Measurements from ENCODE around the gene PUM2. TPM values are rescaled to one million over a fixed set of nuclear protein-coding genes. Genes with fewer than 3 reads are reported as not detected.

PUM2 gene
- total RNA-seq, 1 experiment from 2014 or later = 117 TPM

DNA sequence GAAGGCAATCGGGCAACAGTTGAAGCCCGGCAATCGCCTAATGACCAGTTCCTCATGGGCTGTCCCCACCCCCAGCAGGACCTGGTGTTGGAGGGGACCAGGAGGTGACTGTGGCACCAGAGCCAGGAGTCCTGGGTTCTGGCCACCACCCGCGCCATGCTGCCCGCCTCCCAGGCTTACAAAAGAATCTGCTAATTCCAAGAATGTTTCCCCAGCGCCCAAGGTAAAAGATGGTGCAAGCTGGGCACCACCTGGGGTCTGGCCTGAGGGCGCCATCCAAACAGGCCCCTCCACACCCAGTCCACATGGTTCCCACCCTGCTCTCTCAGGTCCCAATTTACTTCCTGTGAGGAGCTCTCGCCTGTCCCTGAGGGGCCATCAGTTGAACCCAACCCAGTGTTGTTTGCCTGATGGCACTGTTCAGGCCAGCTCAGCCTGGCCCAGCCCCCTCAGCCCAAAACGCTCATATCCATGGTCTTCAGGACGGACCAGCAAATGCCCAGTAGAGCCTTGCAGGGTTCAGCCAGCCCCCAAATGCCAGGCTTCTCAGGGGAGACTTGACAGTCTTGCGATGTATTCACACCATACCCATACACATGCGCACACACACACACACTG, 130.8 kb downstream of the PUM2 start:
- ChIA-PET POLR2A (interaction anchor here (0.6 kb wide), 1 partner anchor 12 kb away, joined by 3 read pairs; no protein-coding TSS in a partner anchor), CTCF (no interaction called here)
- no TSS peak for BruUV-seq (replicated peaks)
- peaks cover 14% of the 10 kb centered on the region for H3K4me1 Mint-ChIP-seq (ENCODE audit: low read depth, unreplicated experiment)
- H3K4me3 ChIP-seq (ENCODE audit: low read depth, low read length) = no peak overlapping the region
- peaks cover 25% of the 10 kb centered on the region for H3K4me1 ChIP-seq
- peaks cover 7% of the 10 kb centered on the region for H3K36me3 Mint-ChIP-seq (ENCODE audit: insufficient read depth, unreplicated experiment)
- H3K27me3 Mint-ChIP-seq (ENCODE audit: insufficient read depth, unreplicated experiment) = no peaks in the 10 kb centered on the region
- no peak for DNase-seq
- no peaks in the 10 kb centered on the region for H3K9me3 ChIP-seq
- no peaks in the 10 kb centered on the region for H3K9me3 Mint-ChIP-seq (ENCODE audit: unreplicated experiment)
- no peak overlapping the region for H3K4me3 Mint-ChIP-seq (ENCODE audit: unreplicated experiment)
- TF ChIP-seq, protein P1, sequence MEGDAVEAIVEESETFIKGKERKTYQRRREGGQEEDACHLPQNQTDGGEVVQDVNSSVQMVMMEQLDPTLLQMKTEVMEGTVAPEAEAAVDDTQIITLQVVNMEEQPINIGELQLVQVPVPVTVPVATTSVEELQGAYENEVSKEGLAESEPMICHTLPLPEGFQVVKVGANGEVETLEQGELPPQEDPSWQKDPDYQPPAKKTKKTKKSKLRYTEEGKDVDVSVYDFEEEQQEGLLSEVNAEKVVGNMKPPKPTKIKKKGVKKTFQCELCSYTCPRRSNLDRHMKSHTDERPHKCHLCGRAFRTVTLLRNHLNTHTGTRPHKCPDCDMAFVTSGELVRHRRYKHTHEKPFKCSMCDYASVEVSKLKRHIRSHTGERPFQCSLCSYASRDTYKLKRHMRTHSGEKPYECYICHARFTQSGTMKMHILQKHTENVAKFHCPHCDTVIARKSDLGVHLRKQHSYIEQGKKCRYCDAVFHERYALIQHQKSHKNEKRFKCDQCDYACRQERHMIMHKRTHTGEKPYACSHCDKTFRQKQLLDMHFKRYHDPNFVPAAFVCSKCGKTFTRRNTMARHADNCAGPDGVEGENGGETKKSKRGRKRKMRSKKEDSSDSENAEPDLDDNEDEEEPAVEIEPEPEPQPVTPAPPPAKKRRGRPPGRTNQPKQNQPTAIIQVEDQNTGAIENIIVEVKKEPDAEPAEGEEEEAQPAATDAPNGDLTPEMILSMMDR (IDR thresholded peaks at IDR 0.05; ENCODE audit: insufficient read depth in 1 of 2, low read depth in 1 of 2, low read length in 1 of 2, severe bottlenecking in 1 of 2, unreplicated experiment in 1 of 2) = no peak
- no peaks in the 10 kb centered on the region for H3K27me3 ChIP-seq (replicated peaks; ENCODE audit: control insufficient read depth, insufficient read depth, low read length)
- intact Hi-C loops (cut with micrococcal nuclease; ENCODE audit: unreplicated experiment) = no loop called here
- no peak overlapping the region for H3K27ac Mint-ChIP-seq (ENCODE audit: unreplicated experiment)
- no peaks in the 10 kb centered on the region for H3K36me3 ChIP-seq (ENCODE audit: control insufficient read depth, insufficient read depth, low read length)

DNA sequence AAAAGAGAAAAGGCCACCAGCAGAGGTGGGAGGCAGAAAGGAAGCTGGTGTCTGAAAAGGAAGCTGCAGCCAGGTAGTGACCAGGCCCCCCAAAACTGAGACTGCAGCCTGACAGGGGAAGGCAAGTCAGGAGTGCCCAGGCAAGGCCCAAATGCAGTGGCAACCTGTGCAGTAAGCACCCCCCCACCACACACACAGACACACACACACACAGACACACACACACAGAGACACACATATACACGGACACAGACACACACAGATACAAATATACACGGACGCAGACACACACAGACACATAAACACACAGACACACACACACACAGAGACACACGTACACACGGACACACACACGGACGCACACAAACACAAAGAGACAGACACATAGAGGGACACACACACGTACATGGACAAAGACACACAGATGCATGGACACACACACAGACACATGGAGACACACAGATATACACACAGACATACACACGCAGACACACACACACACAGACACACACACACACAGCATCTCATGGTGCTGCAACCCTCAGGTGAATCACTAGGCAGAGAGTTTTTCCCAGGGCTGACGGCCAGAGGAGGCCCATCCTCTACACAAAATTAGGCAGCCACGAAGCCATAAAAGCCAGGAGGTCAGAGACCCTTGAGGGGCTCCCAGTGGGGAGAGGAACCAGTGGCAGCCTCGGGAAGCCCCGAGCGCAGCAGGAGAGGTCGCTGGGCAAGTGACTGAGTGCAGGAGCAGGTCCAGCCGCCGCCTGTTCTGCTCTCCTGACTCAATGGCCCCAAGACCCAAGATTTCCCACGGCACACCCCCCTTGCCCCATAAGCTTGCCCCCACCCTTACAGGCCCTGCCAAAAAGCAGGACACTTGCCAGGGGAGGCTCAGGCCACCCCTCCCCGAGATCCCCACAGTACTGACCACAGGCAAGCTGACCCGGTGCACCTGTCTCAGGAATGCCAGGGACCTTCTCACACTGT, 132.0 kb downstream of the PUM2 start:
- H3K4me3 Mint-ChIP-seq (ENCODE audit: unreplicated experiment) = no peak overlapping the region
- Histone ChIP-seq H3K36me3 (ENCODE audit: control insufficient read depth, insufficient read depth, low read length) (no peaks in the 10 kb centered on the region), H3K27me3 (replicated peaks; ENCODE audit: control insufficient read depth, insufficient read depth, low read length) (no peaks in the 10 kb centered on the region), H3K9me3 (no peaks in the 10 kb centered on the region), H3K4me1 (peaks cover 37% of the 10 kb centered on the region), H3K4me3 (ENCODE audit: low read depth, low read length) (no peak overlapping the region)
- no peaks in the 10 kb centered on the region for H3K27me3 Mint-ChIP-seq (ENCODE audit: insufficient read depth, unreplicated experiment)
- H3K36me3 Mint-ChIP-seq (ENCODE audit: insufficient read depth, unreplicated experiment) = peaks cover 7% of the 10 kb centered on the region
- CTCF ChIA-PET = no interaction called here
- H3K9me3 Mint-ChIP-seq (ENCODE audit: unreplicated experiment) = no peaks in the 10 kb centered on the region
- POLR2A ChIA-PET = interaction anchor here (0.6 kb wide), 1 partner anchor 13 kb away, joined by 3 read pairs; no protein-coding TSS in a partner anchor
- no peak overlapping the region for H3K27ac Mint-ChIP-seq (ENCODE audit: unreplicated experiment)
- TF ChIP-seq, protein P1 (IDR thresholded peaks at IDR 0.05; ENCODE audit: insufficient read depth in 1 of 2, low read depth in 1 of 2, low read length in 1 of 2, severe bottlenecking in 1 of 2, unreplicated experiment in 1 of 2) = no peak
- no TSS peak for BruUV-seq (replicated peaks)
- intact Hi-C loops (cut with micrococcal nuclease; ENCODE audit: unreplicated experiment) = no loop called here
- peaks cover 26% of the 10 kb centered on the region for H3K4me1 Mint-ChIP-seq (ENCODE audit: low read depth, unreplicated experiment)
- no peak for DNase-seq

Measured in Caco-2 (cell line).